Upper lobe of left lung (tissue), 6 donors: ENCODE data around the gene PCARE. TPM values are rescaled to one million over a fixed set of nuclear protein-coding genes. Genes with fewer than 3 reads are reported as not detected.
A peak's percentile ranks its signal among the peaks of the same experiment; 100 is the strongest.

Source experiments
- ATAC-seq, 2 donors: fragments of 200-7000 bp; cut with Tn5 transposase; one replicate each; pipeline ENCODE4 v1.9.1; 2022; ENCODE audit warnings: mild to moderate bottlenecking in 2 of 2, moderate library complexity in 2 of 2; ENCODE audit not compliant: low FRiP score in 2 of 2
- DNase-seq, 2 donors: peaks; one replicate each; pipeline ENCODE4 v3.0.0-alpha.2; 2019 to 2020
- H3K27ac ChIP-seq, 4 donors: fragments of 200-600 bp; sonication (generic); one replicate each; pipeline ENCODE4 v1.5.1; 2016 to 2019
- H3K27me3 ChIP-seq, 4 donors: fragments of 200-600 bp; sonication (generic); one replicate each; pipeline ENCODE4 v1.5.1; 2017 to 2019
- H3K36me3 ChIP-seq, 4 donors: fragments of 200-600 bp; sonication (generic); one replicate each; pipeline ENCODE4 v1.5.1; 2016 to 2019
- H3K4me1 ChIP-seq, 4 donors: fragments of 200-600 bp; sonication (generic); one replicate each; pipeline ENCODE4 v1.5.1; 2018 to 2019
- H3K4me3 ChIP-seq, 4 donors: fragments of 200-600 bp; sonication (generic); one replicate each; pipeline ENCODE4 v1.5.1; 2017 to 2019; ENCODE audit warnings: mild to moderate bottlenecking in 2 of 4, moderate library complexity in 1 of 4
- H3K9me3 ChIP-seq, 4 donors: fragments of 200-600 bp; sonication (generic); one replicate each; pipeline ENCODE4 v1.5.1; 2018 to 2019
- EP300 ChIP-seq, 4 donors: sonication (generic); formaldehyde crosslinking; IDR thresholded peaks; one replicate each; pipeline ENCODE4 v1.5.1; 2017; ENCODE audit warnings: antibody characterized with exemption in 4 of 4, control low read depth in 2 of 4
- POLR2A ChIP-seq, 4 donors: fragments of 450-650 bp; IDR thresholded peaks; one replicate each; pipeline ENCODE4 v1.5.1; 2016 to 2017; ENCODE audit warnings: antibody characterized with exemption in 4 of 4, mild to moderate bottlenecking in 2 of 4
- POLR2AphosphoS5 ChIP-seq, 2 donors: sonication (generic); formaldehyde crosslinking; IDR thresholded peaks; one replicate each; pipeline ENCODE4 v1.5.1; 2017; ENCODE audit warnings: antibody characterized with exemption in 2 of 2
- WGBS, 2 donors: methylation state at CpG; one replicate each; pipeline ENCODE4 v1.1.5; 2017 to 2018; 5-methylcytosine and 5-hydroxymethylcytosine counted together
- total RNA-seq, 6 donors: library from RNA; depleted of rRNA in 4 of 6; stranded (reverse); fragments of >200 nt in 4 of 6; gene quantifications; one replicate each; pipeline versions ENCODE4 v1.1.0 to v1.2.1, GENCODE V29; 2016 to 2021
- TF ChIP-seq, protein P1 (sequence below), 6 experiments: fragments of 450-650 bp in 4 of 6; fragments of 200-600 bp in 2 of 6; sonication (generic) in 2 of 6; IDR thresholded peaks; one replicate each; pipeline ENCODE4 v1.5.1; 2016 to 2019; ENCODE audit warnings: antibody characterized with exemption in 6 of 6
- donor health status: DM: no; HTN: no; CAD: no; lungs with moderate emphysema.
- donor health status: DM: no; HTN: yes; CAD: no; lungs with severe emphysema.

The PCARE gene
- total RNA-seq, 6 donors from 2014 or later: 0.15 to 0.71 (median 0.55) TPM; not detected in 2

DNA sequence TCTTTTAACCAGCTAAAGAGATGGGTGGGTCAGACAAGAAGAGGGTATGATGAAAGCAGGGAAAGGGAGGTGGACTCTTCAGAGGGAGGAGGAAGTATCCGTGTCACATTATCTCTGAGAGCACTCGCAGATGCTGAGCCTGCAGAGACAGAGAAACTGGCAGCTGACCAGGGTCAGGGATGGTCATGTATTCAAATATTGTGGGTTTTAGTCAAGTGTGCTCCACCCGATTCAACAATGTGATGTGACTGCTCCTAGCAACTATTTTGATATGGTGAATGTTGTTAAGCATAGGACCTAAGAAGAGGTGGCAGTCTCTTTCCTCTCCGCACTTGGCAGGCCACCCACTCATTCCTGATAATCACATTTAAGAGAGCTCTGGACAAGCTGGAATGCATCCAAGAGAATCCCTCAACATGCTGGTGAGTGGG lies 39.6 kb upstream of the PCARE start:
- Histone ChIP-seq H3K4me1 (peaks cover 15 to 50% (median 20%) of the 10 kb centered on the region in 4 donors), H3K9me3 (no peaks in the 10 kb centered on the region), H3K36me3 (no peaks in the 10 kb centered on the region), H3K27ac (peak overlapping the region in 3 of 4 donors; percentile 88 to 93 (median 89)), H3K4me3 (peak overlapping the region in 3 of 4 donors; percentile 57 to 75 (median 74)), H3K27me3 (peaks cover 0 to 3% (median 0%) of the 10 kb centered on the region in 4 donors)
- TF ChIP-seq POLR2AphosphoS5 (IDR thresholded peaks at IDR 0.05) (peak; percentile 20 to 61), POLR2A (IDR thresholded peaks at IDR 0.05) (peak in 2 of 4 donors; percentile 16 to 76)
- TF ChIP-seq, protein P1, sequence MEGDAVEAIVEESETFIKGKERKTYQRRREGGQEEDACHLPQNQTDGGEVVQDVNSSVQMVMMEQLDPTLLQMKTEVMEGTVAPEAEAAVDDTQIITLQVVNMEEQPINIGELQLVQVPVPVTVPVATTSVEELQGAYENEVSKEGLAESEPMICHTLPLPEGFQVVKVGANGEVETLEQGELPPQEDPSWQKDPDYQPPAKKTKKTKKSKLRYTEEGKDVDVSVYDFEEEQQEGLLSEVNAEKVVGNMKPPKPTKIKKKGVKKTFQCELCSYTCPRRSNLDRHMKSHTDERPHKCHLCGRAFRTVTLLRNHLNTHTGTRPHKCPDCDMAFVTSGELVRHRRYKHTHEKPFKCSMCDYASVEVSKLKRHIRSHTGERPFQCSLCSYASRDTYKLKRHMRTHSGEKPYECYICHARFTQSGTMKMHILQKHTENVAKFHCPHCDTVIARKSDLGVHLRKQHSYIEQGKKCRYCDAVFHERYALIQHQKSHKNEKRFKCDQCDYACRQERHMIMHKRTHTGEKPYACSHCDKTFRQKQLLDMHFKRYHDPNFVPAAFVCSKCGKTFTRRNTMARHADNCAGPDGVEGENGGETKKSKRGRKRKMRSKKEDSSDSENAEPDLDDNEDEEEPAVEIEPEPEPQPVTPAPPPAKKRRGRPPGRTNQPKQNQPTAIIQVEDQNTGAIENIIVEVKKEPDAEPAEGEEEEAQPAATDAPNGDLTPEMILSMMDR (IDR thresholded peaks at IDR 0.05): no peak
- DNase-seq (peak in 1 of 2 donors; percentile 80), ATAC-seq (peak; percentile 79 to 82)
- WGBS, 2 donors: 37 to 38% methylated on average over 4 of the region's 4 CpGs

GRCh38 chr2:29113027-29113686 lies 38.8 kb upstream of the PCARE start:
- 77 to 80% methylated on average over 5 of the region's 5 CpGs for WGBS, 2 donors
- no peak for ATAC-seq
- peaks cover 0 to 3% (median 0%) of the 10 kb centered on the region in 4 donors for H3K27me3 ChIP-seq
- H3K4me1 ChIP-seq: peaks cover 12 to 44% (median 20%) of the 10 kb centered on the region in 4 donors
- TF ChIP-seq POLR2AphosphoS5 (IDR thresholded peaks at IDR 0.05): peak in 1 of 2 donors; percentile 13
- no peak for TF ChIP-seq EP300 (IDR thresholded peaks at IDR 0.05)
- TF ChIP-seq POLR2A (IDR thresholded peaks at IDR 0.05): peak in 1 of 4 donors; percentile 50
- TF ChIP-seq, protein P1 (IDR thresholded peaks at IDR 0.05): no peak
- no peaks in the 10 kb centered on the region for H3K36me3 ChIP-seq
- DNase-seq: no peak
- no peaks in the 10 kb centered on the region for H3K9me3 ChIP-seq
- no peak overlapping the region for H3K4me3 ChIP-seq
- H3K27ac ChIP-seq: peak overlapping the region in 3 of 4 donors; percentile 4 to 45 (median 36)

DNA sequence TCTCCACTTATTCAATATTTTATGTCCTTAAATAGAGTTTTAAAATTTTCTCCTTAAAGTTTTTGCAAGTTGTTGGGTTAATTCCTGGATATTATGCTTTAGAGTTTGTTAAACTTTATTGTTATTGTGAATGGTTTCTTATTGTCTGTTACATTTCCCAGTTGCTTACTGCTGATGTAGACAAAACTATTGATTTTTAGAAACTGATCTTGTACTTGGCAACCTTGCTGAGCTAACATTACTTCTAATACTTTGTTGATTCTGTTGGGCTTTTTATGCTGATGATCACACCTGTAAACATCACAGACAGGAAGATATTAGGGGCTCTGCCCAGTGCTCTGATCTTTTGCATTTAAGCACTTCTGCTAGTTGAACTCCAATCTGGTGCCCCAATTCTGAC lies 38.1 kb upstream of the PCARE start:
- Histone ChIP-seq H3K4me3 (no peak overlapping the region), H3K27me3 (peaks cover 0 to 3% (median 0%) of the 10 kb centered on the region in 4 donors), H3K9me3 (no peaks in the 10 kb centered on the region), H3K27ac (peak overlapping the region in 3 of 4 donors; percentile 4 to 36 (median 8)), H3K36me3 (no peaks in the 10 kb centered on the region), H3K4me1 (peaks cover 9 to 36% (median 16%) of the 10 kb centered on the region in 4 donors)
- ATAC-seq: no peak
- TF ChIP-seq, protein P1 (IDR thresholded peaks at IDR 0.05): no peak
- TF ChIP-seq POLR2A (IDR thresholded peaks at IDR 0.05): no peak
- TF ChIP-seq POLR2AphosphoS5 (IDR thresholded peaks at IDR 0.05): no peak
- no peak for TF ChIP-seq EP300 (IDR thresholded peaks at IDR 0.05)
- no peak for DNase-seq

DNA sequence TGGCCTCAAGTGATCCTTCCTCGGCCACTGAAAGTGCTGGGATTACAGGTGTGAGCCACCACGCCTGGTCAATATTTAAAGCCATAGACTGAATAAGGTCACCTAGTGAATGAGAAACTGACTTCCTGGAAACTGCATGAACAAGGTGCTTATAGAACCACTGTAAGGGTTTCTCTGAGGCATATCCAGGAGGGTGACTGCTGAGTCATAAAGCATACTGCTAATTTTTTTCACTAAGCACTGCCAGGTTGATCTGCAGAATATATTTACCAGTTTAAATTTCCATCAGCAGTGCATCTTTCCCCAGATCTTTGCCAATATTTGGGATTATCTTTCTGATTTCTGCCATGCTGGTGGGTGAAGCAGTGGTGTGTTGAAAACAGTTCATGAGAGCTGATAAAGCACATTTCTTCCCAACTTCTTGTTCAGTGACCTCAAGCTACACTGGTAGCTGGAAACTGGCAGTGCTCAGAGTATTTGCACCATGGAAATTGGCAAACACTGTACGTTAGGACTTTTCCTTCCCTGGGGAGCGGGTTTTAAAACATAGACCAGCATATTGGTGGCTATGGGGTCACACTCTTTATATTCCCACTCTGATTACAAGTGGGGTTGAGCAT lies 36.7 kb upstream of the PCARE start:
- Histone ChIP-seq H3K4me3 (no peak overlapping the region), H3K27ac (no peak overlapping the region), H3K4me1 (peaks cover 4 to 22% (median 13%) of the 10 kb centered on the region in 4 donors), H3K27me3 (peaks cover 0 to 3% (median 0%) of the 10 kb centered on the region in 4 donors), H3K9me3 (no peaks in the 10 kb centered on the region), H3K36me3 (no peaks in the 10 kb centered on the region)
- DNase-seq: no peak
- TF ChIP-seq POLR2AphosphoS5 (IDR thresholded peaks at IDR 0.05) (no peak), EP300 (IDR thresholded peaks at IDR 0.05) (no peak), POLR2A (IDR thresholded peaks at IDR 0.05) (no peak)
- TF ChIP-seq, protein P1 (IDR thresholded peaks at IDR 0.05): no peak
- WGBS, 2 donors: 68 to 70% methylated on average over 4 of the region's 4 CpGs
- ATAC-seq: no peak
